K562 (cell line): ENCODE data around the gene BTNL8. TPM values are rescaled to one million over a fixed set of nuclear protein-coding genes. Genes with fewer than 3 reads are reported as not detected.

Experiments used
- ATAC-seq: fragments of 200-7000 bp; cut with Tn5 transposase; 3 replicates; pipeline ENCODE4 v1.9.1; 2020; ENCODE audit warnings: moderate library complexity
- BruUV-seq: library from RNA; stranded (reverse); fragments of 400-500 nt; replicated peaks from 2 replicates; lab custom pipeline; 2021; lab: Mats Ljungman, UMichigan
- CTCF ChIA-PET: fragments of 300-600 bp; formaldehyde crosslinking; extraction: SDS; loops from one replicate; lab custom pipeline; 2021; ENCODE audit warnings: low intra/inter-chr PET ratio; lab: Yijun Ruan, JAX
- POLR2A ChIA-PET: fragments of 300-600, 350-650 bp; sonication (Branson Sonifier 250); formaldehyde crosslinking; extraction: SDS; loops from one replicate; lab custom pipeline; 2021; ENCODE audit warnings: antibody characterized with exemption, inconsistent platforms; lab: Yijun Ruan, JAX
- DNase-seq, 4 experiments: peaks; one replicate each; pipeline versions ENCODE4 v3.0.0 to v3.0.0-alpha.2; 2011 to 2018; ENCODE audit warnings: low spot score in 3 of 4, mixed read lengths in 3 of 4; ENCODE audit errors: extremely low read depth in 1 of 4
- FAIRE-seq: peaks from 2 replicates; lab custom pipeline; 2011; peaks lifted over from hg19 to GRCh38; lab: Jason Lieb, UNC
- H2AFZ ChIP-seq: 2 replicates; pipeline ENCODE4 v1.6.0; 2011; ENCODE audit warnings: low read depth, low read length, control low read depth, inconsistent platforms
- H3K27ac ChIP-seq: fragments of 200-600 bp; 3 replicates; pipeline ENCODE4 v1.8.0; 2011; ENCODE audit warnings: low read depth, mild to moderate bottlenecking, control low read depth, inconsistent platforms, low read length, moderate library complexity, mixed read lengths; ENCODE audit errors: extremely low read depth
- H3K27me3 ChIP-seq, 2 experiments: fragments of 300-600 bp in 1 of 2; 2 replicates in 1 of 2; 3 replicates in 1 of 2; pipeline versions ENCODE4 v1.6.0 to v1.8.0; 2011; ENCODE audit warnings: inconsistent platforms in 2 of 2, low read length in 2 of 2, mild to moderate bottlenecking in 1 of 2, mixed read lengths in 1 of 2, moderate library complexity in 1 of 2; ENCODE audit not compliant: control insufficient read depth in 2 of 2, insufficient read depth in 2 of 2
- H3K36me3 ChIP-seq: fragments of 300-600 bp; 3 replicates; pipeline ENCODE4 v1.8.0; 2011; ENCODE audit warnings: mild to moderate bottlenecking, low read length, inconsistent platforms; ENCODE audit not compliant: control insufficient read depth, insufficient read depth
- H3K4me1 ChIP-seq, 2 experiments: fragments of 200-600 bp in 1 of 2; replicated peaks in 1 of 2; 2 replicates in 1 of 2; 3 replicates in 1 of 2; pipeline versions ENCODE4 v1.5.1 to v1.8.0; 2011; ENCODE audit warnings: inconsistent platforms in 2 of 2, low read length in 2 of 2, mild to moderate bottlenecking in 1 of 2, mixed read lengths in 1 of 2, moderate library complexity in 1 of 2; ENCODE audit not compliant: control insufficient read depth in 2 of 2, insufficient read depth in 2 of 2
- H3K4me2 ChIP-seq: 2 replicates; pipeline ENCODE4 v1.6.1; 2011; ENCODE audit warnings: low read length, control low read depth, inconsistent platforms, mixed read lengths; ENCODE audit not compliant: insufficient read depth
- H3K4me3 ChIP-seq: fragments of 200-600 bp; sonication (generic), shearing (Covaris generic); 2 replicates; pipeline ENCODE4 v1.5.1; 2016; ENCODE audit warnings: control low read depth, inconsistent platforms
- H3K79me2 ChIP-seq: fragments of 200-600 bp; 3 replicates; pipeline ENCODE4 v1.8.0; 2011; ENCODE audit warnings: low read length, inconsistent platforms; ENCODE audit not compliant: control insufficient read depth, insufficient read depth
- H3K9ac ChIP-seq, 2 experiments: 2 replicates each; pipeline versions ENCODE4 v1.6.0 to v1.6.1; 2011; ENCODE audit warnings: low read depth in 2 of 2, low read length in 2 of 2, control low read depth in 1 of 2, inconsistent platforms in 1 of 2, mild to moderate bottlenecking in 1 of 2, mixed read lengths in 1 of 2; ENCODE audit not compliant: insufficient read depth in 1 of 2
- H3K9me1 ChIP-seq: one replicate; pipeline ENCODE4 v1.6.0; 2011; ENCODE audit warnings: inconsistent platforms, mild to moderate bottlenecking, low read length, moderate library complexity; ENCODE audit not compliant: control insufficient read depth, insufficient read depth
- H3K9me3 ChIP-seq: replicated peaks from 2 replicates; pipeline ENCODE4 v1.5.1; 2011; ENCODE audit warnings: low read depth, low read length, inconsistent platforms; ENCODE audit not compliant: control insufficient read depth, insufficient read depth
- H4K20me1 ChIP-seq: replicated peaks from 2 replicates; pipeline ENCODE4 v1.6.1; 2011; ENCODE audit warnings: low read length, inconsistent platforms, mixed read lengths; ENCODE audit not compliant: control insufficient read depth, insufficient read depth
- CBFA2T3 ChIP-seq: fragments of 450-650 bp; IDR thresholded peaks from 2 replicates; pipeline ENCODE4 v1.6.1; 2017
- NR2C2 ChIP-seq, 2 experiments: fragments of 200-800 bp in 1 of 2; sonication (Bioruptor generic) in 1 of 2; sonication (generic) in 1 of 2; formaldehyde crosslinking in 1 of 2; IDR thresholded peaks; 2 replicates each; pipeline versions ENCODE4 v1.6.1 to v1.8.0; 2016 to 2022; ENCODE audit warnings: mild to moderate bottlenecking in 1 of 2, missing compliant biosample characterization in 1 of 2, missing genetic modification characterization in 1 of 2, missing genetic modification reagents in 1 of 2
- YY1 ChIP-seq, 3 experiments: IDR thresholded peaks; 2 replicates each; pipeline ENCODE4 v1.6.1; 2011; ENCODE audit warnings: low read length in 2 of 3, mild to moderate bottlenecking in 2 of 3, moderate library complexity in 2 of 3, borderline replicate concordance in 1 of 3, control low read depth in 1 of 3, low read depth in 1 of 3; ENCODE audit not compliant: insufficient read depth in 3 of 3, insufficient replicate concordance in 2 of 3, control insufficient read depth in 1 of 3, insufficient read length in 1 of 3; ENCODE audit errors: extremely low read depth in 1 of 3
- ZNF395 ChIP-seq: fragments of 200-800 bp; sonication (Bioruptor generic); IDR thresholded peaks from 2 replicates; pipeline ENCODE4 v1.6.1; 2017; ENCODE audit warnings: missing genetic modification characterization, missing compliant biosample characterization
- ZNF75A ChIP-seq: fragments of 450-650 bp; formaldehyde crosslinking; IDR thresholded peaks from 2 replicates; pipeline ENCODE4 v1.4.0; 2020; ENCODE audit warnings: mild to moderate bottlenecking
- WGBS: fragments of 100-300 bp; shearing (Covaris generic); methylation state at CpG from one replicate; pipeline ENCODE4 v1.1.6; 2016; ENCODE audit warnings: low coverage, mixed read lengths; ENCODE audit not compliant: insufficient coverage; ENCODE audit errors: missing lambda C conversion rate; 5-methylcytosine and 5-hydroxymethylcytosine counted together
- in situ Hi-C: fragments of 300-500 bp; cut with MboI; formaldehyde crosslinking; loops from 4 replicates; pipeline ENCODE4 v1.15.0; 2018; ENCODE audit warnings: inconsistent platforms, mixed read lengths
- intact Hi-C: fragments of 100-400 bp; cut with micrococcal nuclease; formaldehyde crosslinking; loops from 2 replicates; pipeline ENCODE4 v1.14.2; 2022
- polyA plus RNA-seq, 8 experiments: library from polyadenylated mRNA; depleted of rRNA in 4 of 8; stranded (reverse) in 5 of 8; unstranded in 3 of 8; fragments of >200 nt; fragmentation: Nextera tagmentation in 2 of 8; fragmentation: Illumina TruSeq in 1 of 8; extraction: Ambion mirVana in 2 of 8; extraction: Trizol in 1 of 8; gene quantifications; 2 replicates each; pipeline versions ENCODE4 v1.2.1 to v1.2.3, GENCODE V29; 2011 to 2014; ENCODE audit warnings: inconsistent platforms in 1 of 8, missing spikeins in 1 of 8
- total RNA-seq, 7 experiments: library from RNA; depleted of rRNA in 6 of 7; stranded (reverse); fragments of >200 nt in 6 of 7; fragmentation: Illumina TruSeq in 2 of 7; extraction: Trizol in 2 of 7; gene quantifications; 2 replicates each; pipeline versions ENCODE4 v1.2.1 to v1.2.3, GENCODE V29; 2011 to 2021; ENCODE audit warnings: low replicate concordance in 1 of 7

BTNL8 gene
- total and polyA plus RNA-seq, 9 of the 15 experiments (the other 6 are each of a cell fraction or from before 2014, with no cell fraction given) = 0.04 to 0.18 (median 0.07) TPM; not detected in 6

DNA sequence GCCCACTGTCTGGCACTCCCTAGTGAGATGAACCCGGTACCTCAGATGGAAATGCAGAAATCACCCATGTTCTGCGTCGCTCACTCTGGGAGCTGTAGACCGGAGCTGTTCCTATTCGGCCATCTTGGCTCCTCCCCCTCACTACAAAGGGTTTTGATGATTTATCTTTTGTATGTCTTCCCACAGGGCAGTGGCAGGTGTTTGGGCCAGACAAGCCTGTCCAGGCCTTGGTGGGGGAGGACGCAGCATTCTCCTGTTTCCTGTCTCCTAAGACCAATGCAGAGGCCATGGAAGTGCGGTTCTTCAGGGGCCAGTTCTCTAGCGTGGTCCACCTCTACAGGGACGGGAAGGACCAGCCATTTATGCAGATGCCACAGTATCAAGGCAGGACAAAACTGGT, 9.4 kb downstream of the BTNL8 start:
- WGBS = 75% methylated on average over 8 of the region's 9 CpGs
- in situ Hi-C loops = no loop called here
- Histone ChIP-seq H3K36me3 (no peaks in the 10 kb centered on the region), H3K9me3 (peaks cover 3% of the 10 kb centered on the region), H2AFZ (no peak overlapping the region), H3K9ac (no peak overlapping the region), H3K27me3 (no peaks in the 10 kb centered on the region), H3K4me2 (no peak overlapping the region), H4K20me1 (no peaks in the 10 kb centered on the region), H3K9me1 (no peaks in the 10 kb centered on the region), H3K79me2 (no peaks in the 10 kb centered on the region), H3K4me3 (no peak overlapping the region), H3K4me1 (peaks cover 0 to 9% of the 10 kb centered on the region in 2 experiments; a peak in 4 of 5 replicates), H3K27ac (no peak overlapping the region)
- no TSS peak for BruUV-seq
- ATAC-seq = no peak
- ChIA-PET POLR2A (no interaction called here), CTCF (no interaction called here)
- no peak for FAIRE-seq
- intact Hi-C loops = no loop called here
- DNase-seq = peak in 2 of 4 experiments; percentile 3 to 16
- TF ChIP-seq ZNF75A (no peak), NR2C2 (CRISPR knock-in tag; IDR thresholded peaks at IDR 0.05) (no peak), NR2C2 (tag; IDR thresholded peaks at IDR 0.05) (no peak), ZNF395 (CRISPR knock-in tag) (no peak), CBFA2T3 (0 out of 2 replicates have a peak, but pooled peaks have one; percentile 5), YY1 (IDR thresholded peaks at IDR 0.05; ENCODE audit: borderline replicate concordance in 1 of 3, control insufficient read depth in 1 of 3, extremely low read depth in 1 of 3, insufficient read depth in 3 of 3, insufficient read length in 1 of 3, insufficient replicate concordance in 2 of 3, low read depth in 1 of 3, low read length in 2 of 3) (peak in 1 of 3 experiments; percentile 22)
